GM23248 (cell line): ENCODE measurements around the gene LPAR5. TPM values are rescaled to one million over a fixed set of nuclear protein-coding genes. Genes with fewer than 3 reads are reported as not detected.

Experiments
- DNase-seq: peaks from one replicate; pipeline ENCODE4 v3.0.0-alpha.2; 2015
- H2AFZ ChIP-seq: fragments of 200-600 bp; sonication (generic); 2 replicates; pipeline ENCODE4 v1.6.1; 2016; ENCODE audit warnings: antibody characterized with exemption
- H3F3A ChIP-seq: fragments of 200-600 bp; sonication (generic); 2 replicates; pipeline ENCODE4 v1.6.1; 2016; ENCODE audit warnings: mild to moderate bottlenecking, antibody characterized with exemption, mixed run types; ENCODE audit not compliant: insufficient read depth
- H3K27ac ChIP-seq: fragments of 200-600 bp; sonication (generic); 2 replicates; pipeline ENCODE4 v1.5.1; 2016; ENCODE audit warnings: mild to moderate bottlenecking
- H3K27me3 ChIP-seq: fragments of 200-600 bp; sonication (generic); replicated peaks from 2 replicates; pipeline ENCODE4 v1.6.1; 2016; ENCODE audit warnings: mild to moderate bottlenecking; ENCODE audit not compliant: insufficient read depth
- H3K36me3 ChIP-seq: fragments of 200-600 bp; sonication (generic); 2 replicates; pipeline ENCODE4 v1.6.1; 2016; ENCODE audit warnings: low read depth, mild to moderate bottlenecking
- H3K4me1 ChIP-seq: fragments of 200-600 bp; sonication (generic); 2 replicates; pipeline ENCODE4 v1.6.1; 2016; ENCODE audit warnings: mild to moderate bottlenecking; ENCODE audit not compliant: insufficient read depth
- H3K4me2 ChIP-seq: fragments of 200-600 bp; sonication (generic); one replicate; pipeline ENCODE4 v1.6.1; 2016; ENCODE audit warnings: mild to moderate bottlenecking; ENCODE audit not compliant: unreplicated experiment
- H3K4me3 ChIP-seq: fragments of 200-600 bp; sonication (generic); 2 replicates; pipeline ENCODE4 v1.5.1; 2016; ENCODE audit warnings: mild to moderate bottlenecking
- H3K79me2 ChIP-seq: fragments of 200-600 bp; sonication (generic); 2 replicates; pipeline ENCODE4 v1.6.1; 2016; ENCODE audit warnings: mild to moderate bottlenecking; ENCODE audit not compliant: insufficient read depth
- H3K9ac ChIP-seq: fragments of 200-600 bp; sonication (generic); 2 replicates; pipeline ENCODE4 v1.6.1; 2016; ENCODE audit warnings: mild to moderate bottlenecking
- H3K9me2 ChIP-seq: fragments of 200-600 bp; sonication (generic); 2 replicates; pipeline ENCODE4 v1.6.1; 2016; ENCODE audit warnings: mixed run types, mild to moderate bottlenecking, moderate library complexity; ENCODE audit not compliant: insufficient read depth
- H3K9me3 ChIP-seq: fragments of 200-600 bp; sonication (generic); one replicate; pipeline ENCODE4 v1.6.1; 2017; ENCODE audit warnings: low read depth
- H4K20me1 ChIP-seq: fragments of 200-600 bp; sonication (generic); 2 replicates; pipeline ENCODE4 v1.6.0; 2016; ENCODE audit not compliant: insufficient read depth
- EZH2 ChIP-seq: fragments of 200-600 bp; sonication (generic); IDR thresholded peaks from 2 replicates; pipeline ENCODE4 v1.6.1; 2018; ENCODE audit warnings: antibody characterized with exemption, mild to moderate bottlenecking; ENCODE audit not compliant: insufficient read depth, poor library complexity, severe bottlenecking
- EZH2phosphoT487 ChIP-seq: fragments of 200-600 bp; sonication (generic); IDR thresholded peaks from 2 replicates; pipeline ENCODE4 v1.6.1; 2018; ENCODE audit warnings: antibody characterized with exemption, moderate library complexity, mild to moderate bottlenecking, low read depth; ENCODE audit not compliant: insufficient read depth
- WGBS, 2 experiments: methylation state at CpG; one replicate each; pipeline ENCODE4 v1.1.6; 2015 to 2017; ENCODE audit warnings: low lambda C conversion rate in 2 of 2, low coverage in 1 of 2; ENCODE audit errors: missing lambda C conversion rate in 2 of 2; 5-methylcytosine and 5-hydroxymethylcytosine counted together
- in situ Hi-C: fragments of 300-500 bp; cut with MboI; formaldehyde crosslinking; loops from 2 replicates; pipeline ENCODE4 v1.15.0; 2020
- polyA plus RNA-seq: library from polyadenylated mRNA; unstranded; fragments of >200 nt; fragmentation: Nextera tagmentation; extraction: Ambion mirVana; gene quantifications from 2 replicates; pipeline ENCODE4 v1.2.1, GENCODE V29; 2016
- total RNA-seq: library from RNA; depleted of rRNA; stranded (reverse); fragments of >200 nt; shearing (Covaris generic); gene quantifications from 2 replicates; pipeline ENCODE4 v1.2.3, GENCODE V29; 2014

Gene LPAR5
- total and polyA plus RNA-seq, 2 experiments from 2014 or later, result not detected

DNA sequence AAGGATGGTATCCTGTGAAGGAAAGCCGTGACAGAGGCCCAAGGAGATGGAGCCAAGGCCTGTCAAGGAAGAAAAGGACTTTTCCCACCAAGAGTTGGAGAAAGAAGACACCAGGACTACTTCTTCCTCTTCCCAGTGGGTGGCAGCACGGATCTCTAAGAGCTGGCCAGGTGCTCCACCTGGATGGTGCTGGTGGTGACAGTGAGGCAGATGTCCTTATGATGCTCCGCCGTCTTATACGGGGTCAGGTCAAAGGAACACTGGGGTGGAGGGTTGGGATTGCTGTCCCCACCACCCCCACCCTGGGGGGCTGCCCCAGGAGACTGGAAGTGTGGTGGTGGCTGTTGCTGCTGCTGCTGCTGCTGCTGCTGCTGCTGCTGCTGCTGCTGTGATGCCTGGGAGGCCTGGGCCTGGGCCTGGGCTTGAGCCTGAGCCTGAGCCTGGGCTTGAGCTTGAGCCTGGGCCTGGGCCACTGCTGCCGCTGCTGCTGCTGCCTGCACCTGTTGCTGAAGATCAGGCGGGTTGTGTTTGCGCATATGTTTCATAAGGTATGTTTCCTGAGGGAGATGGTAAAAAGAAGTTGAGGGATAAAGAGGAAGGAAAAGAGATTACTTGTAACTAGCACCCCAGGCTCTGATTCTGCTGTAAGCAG is 31.9 kb upstream of the LPAR5 start:
- TF ChIP-seq EZH2phosphoT487, result no peak
- no peak for TF ChIP-seq EZH2
- peak; percentile 3 for DNase-seq
- Histone ChIP-seq H3K9me2 (no peaks in the 10 kb centered on the region), H3K79me2 (peaks cover 9% of the 10 kb centered on the region), H3K4me1 (no peaks in the 10 kb centered on the region), H3K36me3 (peaks cover 48% of the 10 kb centered on the region), H3K4me2 (no peak overlapping the region), H3K27ac (no peak overlapping the region), H3F3A (peaks cover 28% of the 10 kb centered on the region), H2AFZ (no peak overlapping the region), H3K4me3 (no peak overlapping the region), H3K9ac (no peak overlapping the region), H4K20me1 (no peaks in the 10 kb centered on the region), H3K9me3 (no peaks in the 10 kb centered on the region), H3K27me3 (no peaks in the 10 kb centered on the region)
- in situ Hi-C loops, result no loop called here
- WGBS, 2 experiments, result 91 to 92% methylated on average over 8 of the region's 8 CpGs

DNA sequence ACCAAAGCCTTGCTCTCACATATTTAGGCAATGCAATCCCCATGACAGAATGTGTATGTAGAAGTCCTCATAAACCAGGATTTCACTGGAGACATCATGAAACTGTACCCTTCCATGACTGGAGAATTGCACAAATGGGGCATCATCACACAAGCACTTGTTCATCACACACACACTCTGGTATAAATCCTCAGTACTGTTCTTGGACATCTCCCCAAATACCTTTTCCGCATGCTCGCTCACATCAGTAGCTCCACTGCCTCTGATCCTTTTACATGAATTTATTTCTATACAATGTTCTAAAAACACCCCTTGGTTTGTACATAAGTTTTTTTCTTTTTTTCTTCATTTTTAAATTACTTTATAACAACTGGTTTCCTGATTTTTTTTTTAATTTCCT is 30.5 kb upstream of the LPAR5 start:
- 96 to 98% methylated on average over 2 of the region's 2 CpGs for WGBS, 2 experiments

DNA sequence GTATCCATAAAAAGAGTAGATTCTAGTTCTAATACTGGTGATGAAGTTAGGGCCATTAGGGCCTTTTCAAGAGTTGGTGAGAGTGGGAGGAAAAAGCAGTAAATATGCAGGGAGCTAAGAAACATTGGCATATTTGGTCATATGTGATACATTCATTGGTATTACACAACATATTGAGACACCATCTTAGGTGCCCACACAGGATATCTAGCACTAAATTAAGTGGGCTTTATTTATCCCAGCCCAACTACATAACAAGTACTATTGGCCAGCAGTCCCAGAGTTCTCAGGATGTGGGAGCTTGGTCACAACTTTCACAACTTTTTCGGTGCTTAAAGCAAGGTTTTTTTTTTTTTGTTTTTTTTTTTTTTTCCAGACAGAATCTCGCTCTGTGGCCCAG is 29.1 kb upstream of the LPAR5 start:
- no peak overlapping the region for H3K9ac ChIP-seq
- no peak overlapping the region for H2AFZ ChIP-seq
- H3K27ac ChIP-seq, result no peak overlapping the region
- TF ChIP-seq EZH2 (no peak), EZH2phosphoT487 (no peak)
- H3K4me3 ChIP-seq, result no peak overlapping the region
- peaks cover 30% of the 10 kb centered on the region for H3K79me2 ChIP-seq
- peaks cover 29% of the 10 kb centered on the region for H3K36me3 ChIP-seq
- no peaks in the 10 kb centered on the region for H3K27me3 ChIP-seq
- no peaks in the 10 kb centered on the region for H3K9me3 ChIP-seq
- DNase-seq, result peak; percentile 43
- peaks cover 28% of the 10 kb centered on the region for H3F3A ChIP-seq
- WGBS, 2 experiments, result 75 to 86% methylated on average over 2 of the region's 2 CpGs
- in situ Hi-C loops, result no loop called here
- no peaks in the 10 kb centered on the region for H4K20me1 ChIP-seq
- H3K9me2 ChIP-seq, result no peaks in the 10 kb centered on the region
- no peak overlapping the region for H3K4me2 ChIP-seq
- peaks cover 9% of the 10 kb centered on the region for H3K4me1 ChIP-seq

More for the DNA sequence above, 30.5 kb upstream of the LPAR5 start:
- no peak overlapping the region for H3K4me3 ChIP-seq
- H3K36me3 ChIP-seq, result peaks cover 41% of the 10 kb centered on the region
- H3F3A ChIP-seq, result peaks cover 28% of the 10 kb centered on the region
- no peaks in the 10 kb centered on the region for H3K27me3 ChIP-seq
- H3K4me1 ChIP-seq, result peaks cover 9% of the 10 kb centered on the region
- H2AFZ ChIP-seq, result no peak overlapping the region
- no peaks in the 10 kb centered on the region for H4K20me1 ChIP-seq
- peaks cover 18% of the 10 kb centered on the region for H3K79me2 ChIP-seq
- no peak for DNase-seq
- H3K4me2 ChIP-seq, result no peak overlapping the region
- no peak overlapping the region for H3K9ac ChIP-seq
- H3K9me3 ChIP-seq, result no peaks in the 10 kb centered on the region
- no peaks in the 10 kb centered on the region for H3K9me2 ChIP-seq
- H3K27ac ChIP-seq, result no peak overlapping the region
- in situ Hi-C loops, result no loop called here
- TF ChIP-seq EZH2, result no peak
- TF ChIP-seq EZH2phosphoT487, result no peak

DNA sequence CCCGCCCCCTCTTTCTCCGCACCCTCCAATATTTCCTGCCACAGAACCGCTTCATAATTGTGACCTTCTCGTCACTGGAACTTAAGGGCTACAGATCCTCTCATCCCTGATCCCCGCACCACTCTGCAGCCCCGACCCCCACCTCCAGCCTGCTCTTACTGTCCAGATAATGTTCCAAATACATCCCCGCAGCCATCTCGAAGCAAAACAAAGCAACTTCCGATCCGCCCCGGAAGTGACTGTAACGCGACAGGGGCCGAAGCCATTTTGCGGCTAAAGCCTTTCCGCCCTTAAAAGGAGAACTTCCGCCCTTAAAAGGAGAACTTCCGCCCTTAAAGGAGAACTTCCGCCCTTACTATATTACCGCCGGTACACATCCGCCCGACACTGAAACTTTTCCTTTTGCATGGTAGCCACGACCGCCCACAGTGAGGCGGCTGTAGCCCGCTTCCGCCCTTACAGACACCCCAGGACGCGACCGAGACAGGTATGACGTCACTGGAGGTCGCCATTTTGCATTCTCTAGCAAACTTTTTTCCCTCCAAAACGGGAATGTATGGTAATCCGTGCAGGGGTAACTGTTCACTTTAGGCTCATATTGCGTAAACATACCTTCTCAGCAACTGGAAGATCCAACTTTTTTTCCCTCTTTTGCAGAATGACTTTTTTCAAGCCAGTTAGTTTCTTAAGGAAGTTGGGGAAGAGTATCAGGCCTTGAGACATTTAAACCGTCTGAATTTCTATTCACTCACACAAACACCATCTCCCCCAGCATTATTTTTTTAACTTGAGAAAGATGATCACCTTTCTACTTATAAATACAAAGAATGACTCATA is 27.4 kb upstream of the LPAR5 start, which contains the start of gene ING4:
Gene ING4, minus strand, starts transcription at position 214 of the 837 bp plus-strand sequence. Its CDS starts 18 bp downstream, at position 196.
- peak within 1 kb of the TSS; percentile 56 for H3K27ac ChIP-seq
- in situ Hi-C loops, result no loop called here
- H3K4me2 ChIP-seq, result peak within 1 kb of the TSS; percentile 99
- peak; percentile 99 for DNase-seq
- H3K79me2 ChIP-seq, result peaks cover 48% of the 10 kb centered on the region
- H3K9me3 ChIP-seq, result no peaks in the 10 kb centered on the region
- no peaks in the 10 kb centered on the region for H3K9me2 ChIP-seq
- no peaks in the 10 kb centered on the region for H4K20me1 ChIP-seq
- H2AFZ ChIP-seq, result peak within 1 kb of the TSS; percentile 98
- H3K9ac ChIP-seq, result peak within 1 kb of the TSS; percentile 93
- H3F3A ChIP-seq, result peaks cover 28% of the 10 kb centered on the region
- 0 to 1% methylated on average over 36 to 37 of the region's 37 CpGs for WGBS, 2 experiments
- H3K4me1 ChIP-seq, result peaks cover 9% of the 10 kb centered on the region
- peak within 1 kb of the TSS; percentile 91 for H3K4me3 ChIP-seq
- TF ChIP-seq EZH2phosphoT487 (no peak), EZH2 (no peak)
- H3K36me3 ChIP-seq, result peaks cover 13% of the 10 kb centered on the region; the same call in 1 of the 2 replicates
- no peaks in the 10 kb centered on the region for H3K27me3 ChIP-seq
